Measurements from ENCODE around the gene FMNL3.
A peak's percentile ranks its signal among the peaks of the same experiment; 100 is the strongest.

- TF ChIP-seq CTCF (IDR thresholded peaks at IDR 0.05 in 2 of 3, conservative IDR thresholded peaks at IDR 0.05 in 1 of 3; ENCODE audit: borderline replicate concordance in 1 of 3, insufficient read depth in 1 of 3, low read depth in 2 of 3, low read length in 2 of 3) = no peak
- TF ChIP-seq EZH2 (IDR thresholded peaks at IDR 0.05) = no peak
- TF ChIP-seq ATF3 (IDR thresholded peaks at IDR 0.05) = no peak
- TF ChIP-seq POLR2AphosphoS5 (IDR thresholded peaks at IDR 0.05; ENCODE audit: low read depth, low read length) = no peak
- TF ChIP-seq POLR2A (IDR thresholded peaks at IDR 0.05; ENCODE audit: borderline replicate concordance, extremely low read depth, insufficient read depth, insufficient read length) = no peak
- no peak for TF ChIP-seq CBX3 (IDR thresholded peaks at IDR 0.05; ENCODE audit: low read depth)
- no peak for TF ChIP-seq REST (IDR thresholded peaks at IDR 0.05; ENCODE audit: low read depth)
- TF ChIP-seq JUND (IDR thresholded peaks at IDR 0.05) = peak; percentile 62
- no peak for TF ChIP-seq ZBTB33 (IDR thresholded peaks at IDR 0.05; ENCODE audit: extremely low read depth, insufficient replicate concordance, low read length)
- TF ChIP-seq SP1 (IDR thresholded peaks at IDR 0.05; ENCODE audit: low read depth) = 0 out of 2 replicates have a peak, but pooled peaks have one; percentile 10
- TF ChIP-seq FOSL1 (IDR thresholded peaks at IDR 0.05; ENCODE audit: low read depth) = peak; percentile 66
- TF ChIP-seq MAX (IDR thresholded peaks at IDR 0.05) = no peak
- no peak for TF ChIP-seq YY1 (IDR thresholded peaks at IDR 0.05; ENCODE audit: extremely low read depth, insufficient replicate concordance, low read depth, low read length)
- no peak for TF ChIP-seq ZFX (IDR thresholded peaks at IDR 0.05)
Measured at GRCh38 chr12:49627752-49628360, 79.3 kb downstream of the FMNL3 start.
